Naive thymus-derived CD8-positive, alpha-beta T cell (primary cell): ENCODE results near the gene SMIM29. TPM values are rescaled to one million over a fixed set of nuclear protein-coding genes. Genes with fewer than 3 reads are reported as not detected.

Experiments
- ATAC-seq, 2 donors: fragments of 150-1000 bp; cut with Tn5 transposase in 1 of 2; sonication (Bioruptor Pico), chemical (Tn5 transposase) in 1 of 2; 1 replicate in 1 of 2; 2 replicates in 1 of 2; pipeline ENCODE4 v1.10.0; 2021; ENCODE audit warnings: mild to moderate bottlenecking in 2 of 2, moderate library complexity in 2 of 2
- POLR2A ChIA-PET: fragments of 350-600 bp; sonication (Branson Sonifier 250); formaldehyde crosslinking; loops from one replicate; lab custom pipeline; 2021; ENCODE audit warnings: antibody characterized with exemption; lab: Charles Lee
- DNase-seq, 10 donors: peaks; one replicate each; pipeline versions ENCODE4 v3.0.0 to v3.0.0-alpha.2; 2020 to 2022
- H3K27ac Mint-ChIP-seq, 10 donors: one replicate each; pipeline ENCODE4 v1.8.0; 2020 to 2022; ENCODE audit warnings: mild to moderate bottlenecking in 10 of 10, mixed read lengths in 10 of 10, moderate library complexity in 4 of 10, inconsistent platforms in 1 of 10
- H3K27me3 Mint-ChIP-seq, 5 donors: one replicate each; pipeline ENCODE4 v1.8.0; 2021 to 2022; ENCODE audit warnings: mixed read lengths in 5 of 5
- H3K36me3 Mint-ChIP-seq, 3 donors: one replicate each; pipeline ENCODE4 v1.8.0; 2020 to 2022; ENCODE audit warnings: mixed read lengths in 3 of 3, mild to moderate bottlenecking in 2 of 3, inconsistent platforms in 1 of 3
- H3K4me1 Mint-ChIP-seq, 4 donors: one replicate each; pipeline ENCODE4 v1.8.0; 2021 to 2022; ENCODE audit warnings: mixed read lengths in 4 of 4
- H3K4me3 Mint-ChIP-seq, 10 donors: one replicate each; pipeline ENCODE4 v1.8.0; 2020 to 2022; ENCODE audit warnings: mild to moderate bottlenecking in 10 of 10, mixed read lengths in 10 of 10, moderate library complexity in 6 of 10, inconsistent platforms in 1 of 10
- H3K9me3 Mint-ChIP-seq, 9 donors: one replicate each; pipeline ENCODE4 v1.8.0; 2020 to 2022; ENCODE audit warnings: mixed read lengths in 9 of 9, mild to moderate bottlenecking in 3 of 9, inconsistent platforms in 1 of 9, moderate library complexity in 1 of 9
- polyA plus RNA-seq, 3 donors: library from polyadenylated mRNA; unstranded; fragments of 300-500 nt; fragmentation: Illumina TruSeq; gene quantifications; one replicate each; pipeline ENCODE4 v1.2.3, GENCODE V29; 2021
- total RNA-seq, 8 experiments: library from RNA in 2 of 8; stranded (reverse) in 2 of 8; gene quantifications; one replicate each; pipeline ENCODE4 v1.2.3 and lab custom pipeline; 2021 to 2026

SMIM29 gene
- total and polyA plus RNA-seq, 5 experiments from 2014 or later = 21.0 to 45.4 (median 37.6) TPM

GRCh38 chr6:34237722-34238584 is 10.9 kb downstream of the SMIM29 start:
- peaks cover 0 to 31% (median 7%) of the 10 kb centered on the region in 3 donors for H3K36me3 Mint-ChIP-seq
- ATAC-seq = peak; percentile 22 to 27
- DNase-seq = peak; percentile 62 to 85 (median 76)
- H3K4me1 Mint-ChIP-seq = peaks cover 21 to 62% (median 53%) of the 10 kb centered on the region in 4 donors
- no peaks in the 10 kb centered on the region for H3K9me3 Mint-ChIP-seq
- peak overlapping the region; percentile 80 to 96 (median 90) for H3K27ac Mint-ChIP-seq
- POLR2A ChIA-PET = interaction anchor here (0.5 to 3.6 kb wide), 12 partner anchors 11 to 519 kb away, joined by 3 to 99 read pairs (median 8); partner anchors contain the start of genes NUDT3, RPS10, SMIM29 and SNRPC
- H3K4me3 Mint-ChIP-seq = peak overlapping the region; percentile 76 to 94 (median 87)
- no peaks in the 10 kb centered on the region for H3K27me3 Mint-ChIP-seq

- DNase-seq (peak in 4 of 10 donors; percentile 27 to 47 (median 40)), ATAC-seq (peak; percentile 4 to 9)
- Mint-ChIP-seq H3K27me3 (no peaks in the 10 kb centered on the region), H3K4me3 (peak overlapping the region in 2 of 10 donors; percentile 94 to 97), H3K36me3 (peaks cover 0 to 24% (median 7%) of the 10 kb centered on the region in 3 donors), H3K27ac (peak overlapping the region in 1 of 10 donors; percentile 85), H3K4me1 (peaks cover 16 to 55% (median 46%) of the 10 kb centered on the region in 4 donors), H3K9me3 (no peaks in the 10 kb centered on the region)
- POLR2A ChIA-PET = interaction anchor here (0.6 to 3.6 kb wide), 22 partner anchors 8 to 1265 kb away, joined by 3 to 99 read pairs (median 6); partner anchors contain the start of genes BLTP3A, NUDT3, RPS10 and SMIM29
Measured at GRCh38 chr6:34237316-34237721, 11.5 kb downstream of the SMIM29 start.

DNA sequence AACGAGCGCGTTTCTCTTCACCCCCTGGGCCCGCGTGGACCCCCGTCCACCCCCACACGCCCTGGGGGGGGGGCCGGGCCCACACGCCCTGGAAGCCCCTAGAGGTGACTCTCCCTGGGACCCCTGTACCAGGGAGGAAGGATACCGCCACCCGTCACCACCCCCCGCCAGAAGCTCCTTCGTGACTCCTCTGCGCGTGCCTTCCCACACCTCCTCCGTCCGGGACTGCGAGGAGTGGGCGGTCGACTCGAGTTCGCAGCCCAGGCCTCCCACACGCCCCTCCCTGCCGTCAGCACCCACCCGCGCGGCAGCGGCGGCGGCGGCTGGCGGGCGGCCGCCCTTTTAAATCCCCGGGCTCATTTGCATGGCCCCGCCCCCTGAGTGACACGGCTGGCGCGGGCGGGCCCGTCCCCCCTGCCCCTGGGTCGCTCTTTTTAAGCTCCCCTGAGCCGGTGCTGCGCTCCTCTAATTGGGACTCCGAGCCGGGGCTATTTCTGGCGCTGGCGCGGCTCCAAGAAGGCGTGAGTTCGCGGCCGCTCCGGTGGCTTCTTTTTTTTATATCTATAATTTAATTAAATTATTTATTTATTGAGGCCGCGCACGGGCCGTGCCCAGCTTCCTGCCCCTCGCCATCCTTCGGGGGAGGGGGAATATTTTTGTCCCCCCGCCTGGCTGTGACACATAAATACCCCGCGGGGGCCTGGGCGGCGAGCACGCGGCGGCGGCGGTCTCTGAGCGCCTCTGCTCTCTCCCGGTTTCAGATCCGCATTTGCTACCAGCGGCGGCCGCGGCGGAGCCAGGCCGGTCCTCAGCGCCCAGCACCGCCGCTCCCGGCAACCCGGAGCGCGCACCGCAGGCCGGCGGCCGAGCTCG is 12.1 kb downstream of the SMIM29 start, which contains the start of gene HMGA1:
Gene HMGA1, plus strand, starts transcription at position 431 of the 873 bp plus-strand sequence. CDS start 3,908 bp downstream, outside the sequence.
- peak within 1 kb of the TSS; percentile 88 to 97 (median 94) for H3K4me3 Mint-ChIP-seq
- H3K36me3 Mint-ChIP-seq = peaks cover 0 to 18% (median 7%) of the 10 kb centered on the region in 3 donors
- H3K4me1 Mint-ChIP-seq = peaks cover 13 to 49% (median 40%) of the 10 kb centered on the region in 4 donors
- POLR2A ChIA-PET = interaction anchor here (0.6 to 3.6 kb wide), 26 partner anchors 8 to 1265 kb away, joined by 3 to 99 read pairs (median 4); partner anchors contain the start of genes BLTP3A, NUDT3, RPS10 and SMIM29
- ATAC-seq (peak; percentile 68 to 75), DNase-seq (peak; percentile 78 to 94 (median 86))
- H3K27me3 Mint-ChIP-seq = no peaks in the 10 kb centered on the region
- H3K27ac Mint-ChIP-seq = peak within 1 kb of the TSS; percentile 94 to 99 (median 98)
- no peaks in the 10 kb centered on the region for H3K9me3 Mint-ChIP-seq

GRCh38 chr6:34236131-34236442 is 12.7 kb downstream of the SMIM29 start:
- POLR2A ChIA-PET = interaction anchor here (0.7 to 3.6 kb wide), 18 partner anchors 9 to 807 kb away, joined by 3 to 99 read pairs (median 6); partner anchors contain the start of genes BLTP3A, NUDT3, RPS10 and SMIM29
- H3K27me3 Mint-ChIP-seq = no peaks in the 10 kb centered on the region

DNA sequence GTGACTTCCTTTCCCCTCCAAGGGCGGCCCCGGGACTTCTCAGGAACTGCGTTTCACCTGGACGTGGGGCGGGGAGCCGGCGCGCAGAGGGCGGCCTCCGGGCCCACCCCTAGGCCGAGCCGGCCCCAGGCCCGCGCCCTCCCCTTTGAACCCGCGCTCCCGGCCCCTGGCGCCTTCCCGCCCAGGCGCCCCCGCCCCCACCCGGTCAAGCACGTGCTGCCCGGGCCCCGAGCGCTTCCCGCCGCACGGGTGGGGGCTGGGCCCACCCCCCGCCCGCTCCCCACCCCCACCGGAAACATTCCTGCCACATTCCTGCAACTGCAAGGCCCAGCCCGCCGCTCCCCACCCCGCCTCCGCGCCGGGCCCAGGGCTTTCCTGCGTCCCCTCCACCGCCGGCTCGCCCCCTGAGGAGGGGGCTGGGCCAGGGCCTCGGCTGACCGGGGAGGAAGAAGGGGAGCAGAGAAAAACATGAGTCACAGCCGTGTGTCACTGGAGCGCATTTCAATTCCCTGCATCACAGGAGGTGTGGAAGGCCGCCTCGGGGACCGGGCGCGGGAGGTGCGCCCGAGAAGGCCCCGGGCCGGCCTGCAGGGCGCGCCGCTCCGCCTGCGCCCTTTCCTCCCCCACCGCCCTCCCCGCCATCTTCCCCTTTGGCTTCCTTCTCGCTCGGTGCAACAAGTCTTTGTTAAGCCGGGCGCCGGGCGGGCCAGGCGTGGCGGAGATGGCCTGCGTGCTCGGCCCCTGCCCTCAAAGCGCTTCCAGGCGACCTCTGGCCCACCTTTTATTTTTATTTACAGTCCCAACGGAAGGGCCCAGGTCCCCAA is 13.3 kb downstream of the SMIM29 start:
- peak overlapping the region; percentile 87 to 97 (median 94) for H3K4me3 Mint-ChIP-seq
- DNase-seq = peak in 7 of 10 donors; percentile 33 to 84 (median 61)
- ATAC-seq = peak; percentile 37 to 46
- peak overlapping the region; percentile 94 to 99 (median 98) for H3K27ac Mint-ChIP-seq
- peaks cover 0 to 2% (median 0%) of the 10 kb centered on the region in 9 donors for H3K9me3 Mint-ChIP-seq
- H3K4me1 Mint-ChIP-seq = peaks cover 13 to 39% (median 34%) of the 10 kb centered on the region in 4 donors
- no peaks in the 10 kb centered on the region for H3K27me3 Mint-ChIP-seq
- POLR2A ChIA-PET = interaction anchor here (1.2 to 3.6 kb wide), 13 partner anchors 9 to 521 kb away, joined by 3 to 99 read pairs (median 8); partner anchors contain the start of genes NUDT3, RPS10, SMIM29 and SNRPC
- H3K36me3 Mint-ChIP-seq = peaks cover 0 to 6% (median 0%) of the 10 kb centered on the region in 3 donors

More at GRCh38 chr6:34236131-34236442, 12.7 kb downstream of the SMIM29 start:
- Mint-ChIP-seq H3K4me1 (peaks cover 12 to 43% (median 35%) of the 10 kb centered on the region in 4 donors), H3K4me3 (peak overlapping the region; percentile 87 to 97 (median 94)), H3K36me3 (peaks cover 0 to 12% (median 2%) of the 10 kb centered on the region in 3 donors), H3K27ac (peak overlapping the region; percentile 94 to 99 (median 98)), H3K9me3 (no peaks in the 10 kb centered on the region)
- peak; percentile 25 to 83 (median 62) for DNase-seq
- ATAC-seq = peak; percentile 41 to 63

DNA sequence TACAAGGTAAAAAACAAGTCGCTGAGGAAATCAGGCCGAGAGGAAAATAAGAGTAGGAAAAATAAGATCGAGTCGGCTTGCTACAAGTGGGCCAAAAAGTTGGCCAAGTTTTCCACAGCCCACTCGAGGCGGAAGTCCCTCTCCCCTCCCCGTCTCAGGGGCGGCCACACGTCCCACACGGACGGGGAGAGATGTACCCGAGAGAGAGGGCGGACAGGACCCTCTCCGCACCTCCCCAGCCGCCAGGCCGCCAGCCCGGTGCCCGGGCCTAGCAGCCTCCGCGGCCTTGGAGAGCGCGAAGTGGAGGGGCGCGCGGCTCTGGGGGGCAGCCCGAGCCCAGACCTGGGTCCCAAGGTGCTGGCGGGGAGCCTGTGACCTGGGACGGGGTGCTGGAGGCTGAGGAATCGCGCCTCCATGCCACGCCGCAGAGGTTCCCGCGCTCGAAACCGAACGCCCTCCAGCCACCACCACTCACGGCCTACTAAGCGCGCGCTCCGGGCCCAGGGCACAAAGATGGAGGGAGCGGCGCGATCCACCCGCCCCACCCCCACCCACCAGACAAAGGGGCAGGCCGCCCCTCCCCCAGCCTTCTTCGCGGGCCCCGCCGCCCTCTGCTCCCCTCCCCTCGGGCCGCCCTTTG is 14.0 kb downstream of the SMIM29 start:
- Mint-ChIP-seq H3K27ac (peak overlapping the region; percentile 52 to 95 (median 78)), H3K4me1 (peaks cover 13 to 32% (median 27%) of the 10 kb centered on the region in 4 donors), H3K27me3 (no peaks in the 10 kb centered on the region), H3K4me3 (peak overlapping the region; percentile 46 to 82 (median 68)), H3K9me3 (peaks cover 0 to 2% (median 0%) of the 10 kb centered on the region in 9 donors), H3K36me3 (no peaks in the 10 kb centered on the region)
- no peak for ATAC-seq
- POLR2A ChIA-PET = interaction anchor here (0.6 to 2.8 kb wide), 3 partner anchors 15 to 39 kb away, joined by 3 to 7 read pairs (median 7); partner anchors contain the start of gene SMIM29
- peak in 3 of 10 donors; percentile 21 to 39 (median 24) for DNase-seq

GRCh38 chr6:34233867-34234266 is 14.9 kb downstream of the SMIM29 start:
- Mint-ChIP-seq H3K27ac (peak overlapping the region; percentile 52 to 95 (median 82)), H3K4me3 (peak overlapping the region in 9 of 10 donors; percentile 17 to 82 (median 53)), H3K9me3 (peaks cover 0 to 2% (median 0%) of the 10 kb centered on the region in 9 donors), H3K36me3 (no peaks in the 10 kb centered on the region), H3K27me3 (no peaks in the 10 kb centered on the region), H3K4me1 (peaks cover 11 to 25% (median 19%) of the 10 kb centered on the region in 4 donors)
- ATAC-seq (no peak), DNase-seq (no peak)
- POLR2A ChIA-PET = interaction anchor here (0.5 to 2.8 kb wide), 7 partner anchors 10 to 639 kb away, joined by 3 to 14 read pairs (median 3); partner anchors contain the start of gene SMIM29

DNA sequence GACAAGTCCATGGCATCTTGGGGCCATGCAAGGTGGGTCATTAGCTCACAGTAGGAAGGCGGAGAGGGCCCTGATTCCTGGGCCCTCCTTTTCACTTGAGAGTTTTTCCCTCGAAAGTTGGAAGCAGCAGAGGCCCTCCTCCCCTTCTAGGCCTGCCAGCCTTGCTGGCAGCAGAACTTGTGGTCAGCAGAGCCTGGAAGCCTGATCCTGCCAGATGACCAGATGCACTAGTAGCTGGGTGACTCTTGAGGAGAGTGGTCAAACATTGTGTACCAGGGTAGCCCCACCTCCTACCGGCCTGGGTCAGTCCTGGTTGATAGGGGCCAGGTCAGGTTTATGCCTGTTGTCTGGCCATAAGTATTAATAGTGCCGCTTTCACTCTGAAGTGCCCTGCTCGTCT is 15.9 kb downstream of the SMIM29 start:
- H3K4me1 Mint-ChIP-seq = peaks cover 10 to 17% (median 13%) of the 10 kb centered on the region in 4 donors
- DNase-seq (no peak), ATAC-seq (no peak)
- peak overlapping the region in 6 of 10 donors; percentile 4 to 78 (median 24) for H3K27ac Mint-ChIP-seq
- no peaks in the 10 kb centered on the region for H3K36me3 Mint-ChIP-seq
- H3K9me3 Mint-ChIP-seq = peaks cover 0 to 2% (median 0%) of the 10 kb centered on the region in 9 donors
- no peaks in the 10 kb centered on the region for H3K27me3 Mint-ChIP-seq
- POLR2A ChIA-PET = interaction anchor here (0.6 to 2.8 kb wide), 5 partner anchors 9 to 359 kb away, joined by 3 to 14 read pairs (median 7); partner anchors contain the start of gene SMIM29
- H3K4me3 Mint-ChIP-seq = no peak overlapping the region

DNA sequence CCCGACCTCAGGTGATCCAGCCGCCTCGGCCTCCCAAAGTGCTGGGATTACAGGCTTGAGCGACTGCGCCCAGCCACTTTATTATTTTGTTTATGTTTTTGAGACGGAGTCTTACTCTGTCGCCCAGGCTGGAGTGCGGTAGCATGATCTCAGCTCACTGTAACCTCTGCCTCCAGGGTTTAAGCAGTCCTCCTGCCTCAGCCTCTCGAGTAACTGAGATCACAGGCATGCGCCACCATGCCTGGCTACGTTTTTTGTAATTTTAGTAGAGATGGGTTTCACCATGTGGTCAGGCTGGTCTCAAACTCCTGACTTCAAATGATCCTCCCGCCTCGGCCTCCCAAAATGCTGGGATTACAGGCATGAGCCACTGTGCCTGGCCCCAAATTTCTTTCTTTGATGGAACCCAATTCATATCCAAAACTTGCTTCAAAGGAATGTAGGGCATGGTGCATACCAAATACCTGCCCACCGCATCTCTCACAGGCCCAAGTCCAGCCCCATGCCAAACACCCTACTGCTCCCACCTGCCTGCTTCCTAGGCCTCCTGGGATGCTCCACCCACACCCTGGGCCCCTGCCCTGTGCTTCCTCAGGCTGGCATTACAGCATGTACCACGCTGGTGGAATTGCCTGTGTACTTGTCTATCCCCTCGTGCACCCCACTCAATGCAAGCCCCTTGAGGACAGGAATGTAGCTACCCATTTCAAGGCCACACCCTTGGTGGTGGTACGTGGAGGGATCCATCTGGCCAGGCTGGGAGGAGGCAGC is 17.1 kb downstream of the SMIM29 start:
- no peak for DNase-seq
- H3K4me3 Mint-ChIP-seq = no peak overlapping the region
- no peaks in the 10 kb centered on the region for H3K36me3 Mint-ChIP-seq
- peaks cover 0 to 2% (median 0%) of the 10 kb centered on the region in 9 donors for H3K9me3 Mint-ChIP-seq
- no peak for ATAC-seq
- no peaks in the 10 kb centered on the region for H3K27me3 Mint-ChIP-seq
- H3K4me1 Mint-ChIP-seq = peaks cover 12 to 25% (median 16%) of the 10 kb centered on the region in 4 donors
- POLR2A ChIA-PET = interaction anchor here (0.7 to 2.8 kb wide), 3 partner anchors 8 to 18 kb away, joined by 3 to 14 read pairs (median 7); partner anchors contain the start of gene SMIM29
- H3K27ac Mint-ChIP-seq = peak overlapping the region in 2 of 10 donors; percentile 39 to 60
